Ishikawa (cell line): ENCODE results near the gene KIF26B.

Experiments
- CEBPB ChIP-seq: IDR thresholded peaks from 2 replicates; pipeline ENCODE4 v1.6.1; 2012
- CREB1 ChIP-seq: IDR thresholded peaks from 2 replicates; pipeline ENCODE4 v1.6.1; 2012; ENCODE audit warnings: low read depth
- EGR1 ChIP-seq: IDR thresholded peaks from 2 replicates; pipeline ENCODE4 v1.6.1; 2012
- EP300 ChIP-seq: IDR thresholded peaks from 2 replicates; pipeline ENCODE4 v1.6.1; 2012; ENCODE audit warnings: borderline replicate concordance
- FOXM1 ChIP-seq: IDR thresholded peaks from 2 replicates; pipeline ENCODE4 v1.6.1; 2012; ENCODE audit warnings: low read depth, borderline replicate concordance
- MAX ChIP-seq: IDR thresholded peaks from 2 replicates; pipeline ENCODE4 v1.6.1; 2012
- NFIC ChIP-seq: IDR thresholded peaks from 2 replicates; pipeline ENCODE4 v1.6.1; 2012
- RAD21 ChIP-seq: IDR thresholded peaks from 2 replicates; pipeline ENCODE4 v1.6.1; 2012; ENCODE audit warnings: low read depth
- TAF1 ChIP-seq: IDR thresholded peaks from 2 replicates; pipeline ENCODE4 v1.6.1; 2012; ENCODE audit warnings: low read depth, mild to moderate bottlenecking
- TCF12 ChIP-seq: IDR thresholded peaks from 2 replicates; pipeline ENCODE4 v1.6.1; 2012; ENCODE audit warnings: low read depth
- TEAD4 ChIP-seq: IDR thresholded peaks from 2 replicates; pipeline ENCODE4 v1.6.1; 2012
- YY1 ChIP-seq: IDR thresholded peaks from 2 replicates; pipeline ENCODE4 v1.6.1; 2012; ENCODE audit warnings: low read depth
- ZBTB7A ChIP-seq: IDR thresholded peaks from 2 replicates; pipeline ENCODE4 v1.6.1; 2012; ENCODE audit warnings: low read depth
- TF ChIP-seq, protein P1 (sequence below): IDR thresholded peaks from 2 replicates; pipeline ENCODE4 v1.6.1; 2012
- TF ChIP-seq, protein P2 (sequence below): IDR thresholded peaks from 2 replicates; pipeline ENCODE4 v1.6.1; 2012; ENCODE audit warnings: low read depth, mild to moderate bottlenecking

The KIF26B gene

DNA sequence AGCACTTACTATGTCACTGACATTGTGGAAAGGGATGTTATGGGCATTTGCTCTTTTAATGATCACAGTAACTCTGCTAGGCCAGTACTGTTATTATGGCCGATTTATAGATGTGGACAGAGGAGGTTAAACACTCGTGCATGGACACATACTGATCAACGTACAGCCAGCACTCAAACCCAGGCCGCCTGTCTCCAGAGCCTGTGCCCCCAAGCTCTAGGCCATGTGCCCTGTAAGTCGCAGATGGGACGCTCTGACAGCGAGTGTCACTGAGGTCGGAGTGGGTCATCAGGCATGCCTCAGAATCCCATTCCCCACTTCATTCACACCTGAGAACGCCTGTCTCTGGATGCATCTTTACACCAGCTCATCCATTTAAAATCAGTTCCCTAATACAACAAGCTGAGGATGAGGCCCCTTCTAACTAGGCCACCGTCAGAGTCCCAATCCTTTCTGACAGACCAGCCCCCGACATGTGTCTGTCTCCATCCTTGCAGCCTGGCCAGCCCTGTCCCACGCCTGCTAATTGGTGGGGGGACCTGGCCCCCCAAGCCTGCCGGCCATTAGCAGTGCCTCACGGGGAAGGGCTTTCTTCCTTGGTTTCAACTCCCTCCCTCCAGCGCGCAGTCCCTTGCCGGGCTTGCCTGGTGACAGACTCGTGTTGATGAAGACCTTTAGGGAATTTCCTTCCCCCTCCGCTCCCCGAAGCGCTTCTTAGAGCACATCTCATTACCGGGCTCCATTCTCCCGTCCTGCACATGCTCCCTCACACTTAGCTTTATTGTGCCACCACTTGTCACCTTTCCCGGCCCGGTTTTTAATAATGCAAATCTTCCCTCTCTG is 436.8 kb downstream of the KIF26B start:
- TF ChIP-seq ZBTB7A (no peak), CEBPB (no peak), RAD21 (no peak), FOXM1 (no peak), EP300 (no peak), MAX (no peak), TEAD4 (no peak), TCF12 (no peak), CREB1 (no peak), EGR1 (no peak), NFIC (no peak), YY1 (no peak), TAF1 (no peak)
- TF ChIP-seq, protein P1, sequence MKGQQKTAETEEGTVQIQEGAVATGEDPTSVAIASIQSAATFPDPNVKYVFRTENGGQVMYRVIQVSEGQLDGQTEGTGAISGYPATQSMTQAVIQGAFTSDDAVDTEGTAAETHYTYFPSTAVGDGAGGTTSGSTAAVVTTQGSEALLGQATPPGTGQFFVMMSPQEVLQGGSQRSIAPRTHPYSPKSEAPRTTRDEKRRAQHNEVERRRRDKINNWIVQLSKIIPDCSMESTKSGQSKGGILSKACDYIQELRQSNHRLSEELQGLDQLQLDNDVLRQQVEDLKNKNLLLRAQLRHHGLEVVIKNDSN = no peak
- TF ChIP-seq, protein P2, sequence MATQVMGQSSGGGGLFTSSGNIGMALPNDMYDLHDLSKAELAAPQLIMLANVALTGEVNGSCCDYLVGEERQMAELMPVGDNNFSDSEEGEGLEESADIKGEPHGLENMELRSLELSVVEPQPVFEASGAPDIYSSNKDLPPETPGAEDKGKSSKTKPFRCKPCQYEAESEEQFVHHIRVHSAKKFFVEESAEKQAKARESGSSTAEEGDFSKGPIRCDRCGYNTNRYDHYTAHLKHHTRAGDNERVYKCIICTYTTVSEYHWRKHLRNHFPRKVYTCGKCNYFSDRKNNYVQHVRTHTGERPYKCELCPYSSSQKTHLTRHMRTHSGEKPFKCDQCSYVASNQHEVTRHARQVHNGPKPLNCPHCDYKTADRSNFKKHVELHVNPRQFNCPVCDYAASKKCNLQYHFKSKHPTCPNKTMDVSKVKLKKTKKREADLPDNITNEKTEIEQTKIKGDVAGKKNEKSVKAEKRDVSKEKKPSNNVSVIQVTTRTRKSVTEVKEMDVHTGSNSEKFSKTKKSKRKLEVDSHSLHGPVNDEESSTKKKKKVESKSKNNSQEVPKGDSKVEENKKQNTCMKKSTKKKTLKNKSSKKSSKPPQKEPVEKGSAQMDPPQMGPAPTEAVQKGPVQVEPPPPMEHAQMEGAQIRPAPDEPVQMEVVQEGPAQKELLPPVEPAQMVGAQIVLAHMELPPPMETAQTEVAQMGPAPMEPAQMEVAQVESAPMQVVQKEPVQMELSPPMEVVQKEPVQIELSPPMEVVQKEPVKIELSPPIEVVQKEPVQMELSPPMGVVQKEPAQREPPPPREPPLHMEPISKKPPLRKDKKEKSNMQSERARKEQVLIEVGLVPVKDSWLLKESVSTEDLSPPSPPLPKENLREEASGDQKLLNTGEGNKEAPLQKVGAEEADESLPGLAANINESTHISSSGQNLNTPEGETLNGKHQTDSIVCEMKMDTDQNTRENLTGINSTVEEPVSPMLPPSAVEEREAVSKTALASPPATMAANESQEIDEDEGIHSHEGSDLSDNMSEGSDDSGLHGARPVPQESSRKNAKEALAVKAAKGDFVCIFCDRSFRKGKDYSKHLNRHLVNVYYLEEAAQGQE = no peak

DNA sequence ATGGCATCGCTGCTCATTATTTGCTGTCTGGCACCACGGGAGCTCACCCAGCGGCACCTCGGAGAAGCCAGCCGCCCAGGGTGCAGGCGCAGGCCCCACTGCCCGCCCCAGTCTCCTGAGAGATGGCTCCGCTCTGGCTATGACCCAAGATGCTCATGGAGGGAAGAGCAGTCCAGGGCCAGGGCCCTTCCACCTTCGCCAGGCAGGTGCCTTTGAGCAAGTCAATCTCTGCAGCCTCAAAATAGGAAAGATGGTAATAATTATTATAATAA is 437.3 kb downstream of the KIF26B start:
- TF ChIP-seq RAD21 (no peak), ZBTB7A (no peak), EP300 (no peak), TAF1 (no peak), TCF12 (no peak), NFIC (no peak), EGR1 (no peak)

GRCh38 chr1:245598524-245599305 is 443.9 kb downstream of the KIF26B start:
- no peak for TF ChIP-seq CREB1
- no peak for TF ChIP-seq EP300

- TF ChIP-seq FOXM1 (no peak), NFIC (no peak), YY1 (no peak), ZBTB7A (no peak), TEAD4 (no peak), CREB1 (no peak), TAF1 (no peak), EP300 (no peak), EGR1 (no peak), RAD21 (no peak), CEBPB (no peak), TCF12 (no peak), MAX (no peak)
- TF ChIP-seq, protein P2 = no peak
- TF ChIP-seq, protein P1 = no peak
Observed at GRCh38 chr1:245599371-245600174, 444.8 kb downstream of the KIF26B start.

- TF ChIP-seq TCF12 (no peak), FOXM1 (no peak), EGR1 (no peak), EP300 (no peak), ZBTB7A (no peak), TAF1 (no peak), CREB1 (no peak), MAX (no peak), YY1 (no peak), TEAD4 (no peak), CEBPB (no peak), NFIC (no peak), RAD21 (no peak)
- TF ChIP-seq, protein P1 = no peak
- TF ChIP-seq, protein P2 = no peak
Observed at GRCh38 chr1:245600658-245601057, 445.9 kb downstream of the KIF26B start.
